Ishikawa (cell line): ENCODE results near the gene CORO1C.

ENCODE experiments used
- CEBPB ChIP-seq: IDR thresholded peaks from 2 replicates; pipeline ENCODE4 v1.6.1; 2012
- CREB1 ChIP-seq: IDR thresholded peaks from 2 replicates; pipeline ENCODE4 v1.6.1; 2012; ENCODE audit warnings: low read depth
- EGR1 ChIP-seq: IDR thresholded peaks from 2 replicates; pipeline ENCODE4 v1.6.1; 2012
- EP300 ChIP-seq: IDR thresholded peaks from 2 replicates; pipeline ENCODE4 v1.6.1; 2012; ENCODE audit warnings: borderline replicate concordance
- FOXM1 ChIP-seq: IDR thresholded peaks from 2 replicates; pipeline ENCODE4 v1.6.1; 2012; ENCODE audit warnings: low read depth, borderline replicate concordance
- MAX ChIP-seq: IDR thresholded peaks from 2 replicates; pipeline ENCODE4 v1.6.1; 2012
- NFIC ChIP-seq: IDR thresholded peaks from 2 replicates; pipeline ENCODE4 v1.6.1; 2012
- RAD21 ChIP-seq: IDR thresholded peaks from 2 replicates; pipeline ENCODE4 v1.6.1; 2012; ENCODE audit warnings: low read depth
- REST ChIP-seq: IDR thresholded peaks from 2 replicates; pipeline ENCODE4 v1.6.1; 2012; ENCODE audit warnings: low read depth, mild to moderate bottlenecking
- TAF1 ChIP-seq: IDR thresholded peaks from 2 replicates; pipeline ENCODE4 v1.6.1; 2012; ENCODE audit warnings: low read depth, mild to moderate bottlenecking
- TCF12 ChIP-seq: IDR thresholded peaks from 2 replicates; pipeline ENCODE4 v1.6.1; 2012; ENCODE audit warnings: low read depth
- TEAD4 ChIP-seq: IDR thresholded peaks from 2 replicates; pipeline ENCODE4 v1.6.1; 2012
- USF1 ChIP-seq: IDR thresholded peaks from 2 replicates; pipeline ENCODE4 v1.6.1; 2012
- YY1 ChIP-seq: IDR thresholded peaks from 2 replicates; pipeline ENCODE4 v1.6.1; 2012; ENCODE audit warnings: low read depth
- ZBTB7A ChIP-seq: IDR thresholded peaks from 2 replicates; pipeline ENCODE4 v1.6.1; 2012; ENCODE audit warnings: low read depth

CORO1C gene

GRCh38 chr12:108677381-108677780, 53.9 kb downstream of the CORO1C start:
- TF ChIP-seq EGR1 = no peak
- no peak for TF ChIP-seq TCF12
- TF ChIP-seq YY1 = no peak
- TF ChIP-seq FOXM1 = no peak
- TF ChIP-seq USF1 = no peak
- no peak for TF ChIP-seq EP300
- no peak for TF ChIP-seq NFIC
- no peak for TF ChIP-seq MAX
- TF ChIP-seq ZBTB7A = no peak
- TF ChIP-seq TEAD4 = no peak
- TF ChIP-seq CREB1 = no peak
- no peak for TF ChIP-seq TAF1
- TF ChIP-seq RAD21 = no peak
- no peak for TF ChIP-seq REST
- TF ChIP-seq CEBPB = no peak

GRCh38 chr12:108676707-108677106, 54.6 kb downstream of the CORO1C start:
- TF ChIP-seq YY1 = no peak
- no peak for TF ChIP-seq TAF1
- no peak for TF ChIP-seq USF1
- TF ChIP-seq ZBTB7A = no peak
- TF ChIP-seq EP300 = no peak
- TF ChIP-seq RAD21 = no peak
- no peak for TF ChIP-seq NFIC
- TF ChIP-seq REST = no peak
- no peak for TF ChIP-seq EGR1
- no peak for TF ChIP-seq CEBPB
- TF ChIP-seq TCF12 = no peak

- no peak for TF ChIP-seq REST
- no peak for TF ChIP-seq NFIC
- TF ChIP-seq EP300 = no peak
- TF ChIP-seq CEBPB = no peak
- TF ChIP-seq CREB1 = no peak
- no peak for TF ChIP-seq USF1
- no peak for TF ChIP-seq TEAD4
- TF ChIP-seq MAX = no peak
- TF ChIP-seq YY1 = no peak
- no peak for TF ChIP-seq ZBTB7A
- no peak for TF ChIP-seq EGR1
- no peak for TF ChIP-seq FOXM1
These were observed 55.5 kb downstream of the CORO1C start for GRCh38 chr12:108675792-108676191.

GRCh38 chr12:108672054-108672453, 59.3 kb downstream of the CORO1C start:
- TF ChIP-seq ZBTB7A = no peak
- no peak for TF ChIP-seq CREB1
- no peak for TF ChIP-seq FOXM1
- no peak for TF ChIP-seq TEAD4
- TF ChIP-seq TCF12 = no peak
- no peak for TF ChIP-seq TAF1
- TF ChIP-seq EGR1 = no peak
- TF ChIP-seq CEBPB = no peak
- no peak for TF ChIP-seq USF1
- no peak for TF ChIP-seq EP300
